OCI-LY1 (cell line): Measurements from ENCODE around the gene SRD5A1.

Source experiments
- H2AFZ ChIP-seq: fragments of 200-600 bp; sonication (generic), shearing (Covaris generic); 2 replicates; pipeline ENCODE4 v1.6.0; 2014; ENCODE audit warnings: antibody characterized with exemption, mild to moderate bottlenecking, low read length
- H3F3A ChIP-seq: fragments of 200-600 bp; sonication (generic), shearing (Covaris generic); 2 replicates; pipeline ENCODE4 v1.6.0; 2014; ENCODE audit warnings: mild to moderate bottlenecking, antibody characterized with exemption, low read length, moderate library complexity; ENCODE audit not compliant: insufficient read depth
- H3K27ac ChIP-seq: fragments of 200-600 bp; sonication (generic); 2 replicates; pipeline ENCODE4 v1.5.1; 2014; ENCODE audit warnings: low read length, mixed run types, mild to moderate bottlenecking, low read depth; ENCODE audit not compliant: poor library complexity, severe bottlenecking
- H3K27me3 ChIP-seq: fragments of 200-600 bp; sonication (generic); 2 replicates; pipeline ENCODE4 v1.6.0; 2014; ENCODE audit warnings: antibody characterized with exemption, mild to moderate bottlenecking, low read length, moderate library complexity; ENCODE audit not compliant: insufficient read depth
- H3K36me3 ChIP-seq: fragments of 200-600 bp; sonication (generic); 2 replicates; pipeline ENCODE4 v1.6.1; 2014; ENCODE audit warnings: mild to moderate bottlenecking, antibody characterized with exemption, low read length, moderate library complexity, mixed read lengths; ENCODE audit not compliant: insufficient read depth
- H3K4me1 ChIP-seq: fragments of 200-600 bp; sonication (generic); 2 replicates; pipeline ENCODE4 v1.5.1; 2014; ENCODE audit warnings: mild to moderate bottlenecking, low read length, moderate library complexity; ENCODE audit not compliant: insufficient read depth, severe bottlenecking
- H3K4me2 ChIP-seq: fragments of 200-600 bp; sonication (generic), shearing (Covaris generic); 2 replicates; pipeline ENCODE4 v1.6.1; 2014; ENCODE audit warnings: low read length
- H3K4me3 ChIP-seq: fragments of 200-600 bp; sonication (generic); 2 replicates; pipeline ENCODE4 v1.5.1; 2014; ENCODE audit warnings: low read length, low read depth, mild to moderate bottlenecking, mixed read lengths; ENCODE audit not compliant: poor library complexity, severe bottlenecking
- H3K79me2 ChIP-seq: fragments of 200-600 bp; shearing (Covaris generic); 2 replicates; pipeline ENCODE4 v1.6.1; 2016; ENCODE audit warnings: mixed run types, low read length, mixed read lengths; ENCODE audit not compliant: insufficient read depth
- H3K9ac ChIP-seq: fragments of 200-600 bp; sonication (generic), shearing (Covaris generic); 2 replicates; pipeline ENCODE4 v1.6.1; 2014; ENCODE audit warnings: mild to moderate bottlenecking, low read length, mixed read lengths
- H3K9me2 ChIP-seq: fragments of 200-600 bp; sonication (generic), shearing (Covaris generic); 2 replicates; pipeline ENCODE4 v1.6.1; 2014; ENCODE audit warnings: low read depth, mild to moderate bottlenecking, low read length, mixed read lengths
- H3K9me3 ChIP-seq: fragments of 200-600 bp; shearing (Covaris generic); 2 replicates; pipeline ENCODE4 v1.6.1; 2014; ENCODE audit warnings: low read length, mixed read lengths
- H4K20me1 ChIP-seq: fragments of 200-600 bp; sonication (generic), shearing (Covaris generic); 2 replicates; pipeline ENCODE4 v1.6.0; 2016; ENCODE audit warnings: mild to moderate bottlenecking, low read length; ENCODE audit not compliant: insufficient read depth
- CTCF ChIP-seq: fragments of 200-600 bp; sonication (generic), shearing (Covaris generic); IDR thresholded peaks from 2 replicates; pipeline ENCODE4 v1.5.1; 2017; ENCODE audit warnings: mild to moderate bottlenecking, antibody characterized with exemption, low read length, moderate library complexity, mixed read lengths
- EZH2 ChIP-seq: fragments of 200-600 bp; sonication (generic), shearing (Covaris generic); IDR thresholded peaks from 2 replicates; pipeline ENCODE4 v1.8.0; 2017; ENCODE audit warnings: borderline replicate concordance, mixed run types, mild to moderate bottlenecking, antibody characterized with exemption, low read length, moderate library complexity, mixed read lengths

The SRD5A1 gene

GRCh38 chr5:6587171-6587570, 46.1 kb upstream of the SRD5A1 start:
- H3K4me2 ChIP-seq = no peak overlapping the region
- H3K27me3 ChIP-seq = 0 out of 2 replicates have a peak, but pooled peaks cover 4% of the 10 kb centered on the region
- no peaks in the 10 kb centered on the region for H4K20me1 ChIP-seq
- no peaks in the 10 kb centered on the region for H3K9me2 ChIP-seq
- no peaks in the 10 kb centered on the region for H3K79me2 ChIP-seq
- H3K4me1 ChIP-seq = no peaks in the 10 kb centered on the region
- H3K9ac ChIP-seq = no peak overlapping the region
- H3F3A ChIP-seq = no peaks in the 10 kb centered on the region
- TF ChIP-seq CTCF (no peak), EZH2 (no peak)
- H2AFZ ChIP-seq = no peak overlapping the region
- H3K9me3 ChIP-seq = no peaks in the 10 kb centered on the region
- no peaks in the 10 kb centered on the region for H3K36me3 ChIP-seq
- no peak overlapping the region for H3K4me3 ChIP-seq
- no peak overlapping the region for H3K27ac ChIP-seq

GRCh38 chr5:6590581-6590980, 42.7 kb upstream of the SRD5A1 start:
- Histone ChIP-seq H3K79me2 (no peaks in the 10 kb centered on the region), H3K9me2 (no peaks in the 10 kb centered on the region), H3K4me3 (no peak overlapping the region), H3K27me3 (no peaks in the 10 kb centered on the region), H3K4me2 (no peak overlapping the region), H3K4me1 (no peaks in the 10 kb centered on the region), H4K20me1 (no peaks in the 10 kb centered on the region), H2AFZ (no peak overlapping the region), H3K9me3 (no peaks in the 10 kb centered on the region), H3K27ac (no peak overlapping the region), H3K36me3 (no peaks in the 10 kb centered on the region; the same call in 1 of the 2 replicates), H3F3A (no peaks in the 10 kb centered on the region), H3K9ac (no peak overlapping the region)
- no peak for TF ChIP-seq CTCF
- TF ChIP-seq EZH2 = no peak

- TF ChIP-seq EZH2 (no peak), CTCF (no peak)
- Histone ChIP-seq H3K4me2 (no peak overlapping the region), H3K27ac (no peak overlapping the region), H3K4me1 (no peaks in the 10 kb centered on the region), H3K36me3 (peaks cover 7% of the 10 kb centered on the region), H3F3A (no peaks in the 10 kb centered on the region), H3K4me3 (no peak overlapping the region), H3K9me3 (no peaks in the 10 kb centered on the region), H4K20me1 (no peaks in the 10 kb centered on the region), H3K27me3 (no peaks in the 10 kb centered on the region), H3K9ac (no peak overlapping the region), H2AFZ (no peak overlapping the region), H3K9me2 (no peaks in the 10 kb centered on the region), H3K79me2 (no peaks in the 10 kb centered on the region)
These were observed 41.5 kb upstream of the SRD5A1 start for GRCh38 chr5:6591671-6592288.
